ENCODE data around the gene TGFBR2.

The TGFBR2 gene

GRCh38 chr3:30606301-30607031, at the start of gene TGFBR2:
Gene TGFBR2 (plus strand): TSS chr3:30606601. CDS start chr3:30606884, 283 bp downstream.
- peak; percentile 95 for DNase-seq

- no peak for DNase-seq
Measured at GRCh38 chr3:30557746-30558303, 48.6 kb upstream of the TGFBR2 start.

GRCh38 chr3:30563956-30564355, 42.4 kb upstream of the TGFBR2 start:
- no peak for DNase-seq

- DNase-seq: no peak
Measured at GRCh38 chr3:30567139-30567753, 39.2 kb upstream of the TGFBR2 start.

- no peak for DNase-seq
Measured at GRCh38 chr3:30576946-30577345, 29.5 kb upstream of the TGFBR2 start.

GRCh38 chr3:30577788-30578187, 28.6 kb upstream of the TGFBR2 start:
- DNase-seq: no peak

GRCh38 chr3:30578479-30578878, 27.9 kb upstream of the TGFBR2 start:
- DNase-seq: peak; percentile 36

- DNase-seq: no peak
Measured at GRCh38 chr3:30578986-30579579, 27.3 kb upstream of the TGFBR2 start.

- no peak for DNase-seq
Measured at GRCh38 chr3:30581067-30581585, 25.3 kb upstream of the TGFBR2 start.

GRCh38 chr3:30581982-30582381, 24.4 kb upstream of the TGFBR2 start:
- no peak for DNase-seq

GRCh38 chr3:30583973-30584372, 22.4 kb upstream of the TGFBR2 start:
- DNase-seq: no peak

GRCh38 chr3:30585654-30586053, 20.7 kb upstream of the TGFBR2 start:
- DNase-seq: no peak

GRCh38 chr3:30586096-30586805, 20.1 kb upstream of the TGFBR2 start:
- no peak for DNase-seq

- no peak for DNase-seq
Measured at GRCh38 chr3:30586806-30587486, 19.5 kb upstream of the TGFBR2 start.

GRCh38 chr3:30587904-30588303, 18.5 kb upstream of the TGFBR2 start:
- DNase-seq: no peak

- DNase-seq: no peak
Measured at GRCh38 chr3:30596152-30596551, 10.2 kb upstream of the TGFBR2 start.

- no peak for DNase-seq
Measured at GRCh38 chr3:30597131-30597768, 9.2 kb upstream of the TGFBR2 start.

GRCh38 chr3:30597769-30598134, 8.6 kb upstream of the TGFBR2 start:
- DNase-seq: no peak

GRCh38 chr3:30598668-30599545, 7.5 kb upstream of the TGFBR2 start:
- no peak for DNase-seq

GRCh38 chr3:30600572-30600971, 5.8 kb upstream of the TGFBR2 start:
- DNase-seq: no peak

GRCh38 chr3:30602946-30603345, 3.5 kb upstream of the TGFBR2 start:
- DNase-seq: no peak
